ENCODE results near the gene CTNND2. TPM values are rescaled to one million over a fixed set of nuclear protein-coding genes. Genes with fewer than 3 reads are reported as not detected.

CTNND2 gene
- total and polyA plus RNA-seq, 9 of the 15 experiments (the other 6 are each of a cell fraction or from before 2014, with no cell fraction given) = 0.03 to 0.35 TPM; not detected in 7

- in situ Hi-C loops (cut with MboI) = no loop called here
- 1% methylated on average over 5 of the region's 5 CpGs for WGBS (ENCODE audit: insufficient coverage, low coverage, missing lambda C conversion rate)
- no peak overlapping the region for H3K4me3 ChIP-seq
- H3K36me3 ChIP-seq (ENCODE audit: control insufficient read depth, insufficient read depth, low read length) = no peaks in the 10 kb centered on the region
- TF ChIP-seq PYGO2 (tag; IDR thresholded peaks at IDR 0.05) (no peak), KAT7 (CRISPR knock-in tag; IDR thresholded peaks at IDR 0.05; ENCODE audit: borderline replicate concordance) (no peak), ZNF316 (IDR thresholded peaks at IDR 0.05) (no peak), ZNF174 (CRISPR knock-in tag; IDR thresholded peaks at IDR 0.05) (no peak), FOXJ3 (CRISPR knock-in tag; IDR thresholded peaks at IDR 0.05) (no peak), FUS (optimal IDR thresholded peaks at IDR 0.05; ENCODE audit: low read depth, low read length) (no peak), ZC3H4 (CRISPR knock-in tag; IDR thresholded peaks at IDR 0.05; ENCODE audit: borderline replicate concordance) (no peak), RNF2 (IDR thresholded peaks at IDR 0.05) (no peak), ELK1 (CRISPR knock-in tag; IDR thresholded peaks at IDR 0.05) (no peak), DPF2 (IDR thresholded peaks at IDR 0.05) (no peak)
- no peak overlapping the region for H3K9ac ChIP-seq (ENCODE audit: insufficient read depth in 1 of 2, low read depth in 2 of 2, low read length in 2 of 2)
- ChIA-PET POLR2A (no interaction called here), CTCF (ENCODE audit: low intra/inter-chr PET ratio) (no interaction called here)
- DNase-seq (ENCODE audit: extremely low read depth in 1 of 4, low spot score in 3 of 4) = no peak
- H3K9me3 ChIP-seq (replicated peaks; ENCODE audit: control insufficient read depth, insufficient read depth, low read depth, low read length) = no peaks in the 10 kb centered on the region
- H3K27ac ChIP-seq (ENCODE audit: extremely low read depth, low read depth, low read length) = no peak overlapping the region
- no peak for FAIRE-seq
- intact Hi-C loops (cut with micrococcal nuclease) = no loop called here
- H3K4me2 ChIP-seq (ENCODE audit: insufficient read depth, low read length) = no peak overlapping the region
- BruUV-seq (replicated peaks) = no TSS peak
- no peaks in the 10 kb centered on the region for H3K79me2 ChIP-seq (ENCODE audit: control insufficient read depth, insufficient read depth, low read length)
- no peaks in the 10 kb centered on the region for H3K9me1 ChIP-seq (ENCODE audit: control insufficient read depth, insufficient read depth, low read length)
- no peak overlapping the region for H2AFZ ChIP-seq (ENCODE audit: low read depth, low read length)
- no peak for ATAC-seq
- no peaks in the 10 kb centered on the region for H4K20me1 ChIP-seq (replicated peaks; ENCODE audit: control insufficient read depth, insufficient read depth, low read length)
- H3K4me1 ChIP-seq (replicated peaks in 1 of 2; ENCODE audit: control insufficient read depth in 2 of 2, insufficient read depth in 2 of 2, low read length in 2 of 2) = no peaks in the 10 kb centered on the region
- no peaks in the 10 kb centered on the region for H3K27me3 ChIP-seq (ENCODE audit: control insufficient read depth in 2 of 2, insufficient read depth in 2 of 2, low read length in 2 of 2)
Observed at GRCh38 chr5:11222169-11222568, 682.1 kb downstream of the CTNND2 start.

All from K562 (cell line).